ENCODE measurements around the gene LYSMD2. TPM values are rescaled to one million over a fixed set of nuclear protein-coding genes. Genes with fewer than 3 reads are reported as not detected.

The LYSMD2 gene
- total RNA-seq, 1 experiment from 2014 or later, result 2.9 TPM

- no TSS peak for BruUV-seq (replicated peaks)
- intact Hi-C loops (cut with micrococcal nuclease; ENCODE audit: unreplicated experiment), result no loop called here
- DNase-seq (ENCODE audit: low spot score), result no peak
- Histone ChIP-seq H3K4me3 (ENCODE audit: low read depth, low read length, poor library complexity, severe bottlenecking) (no peak overlapping the region), H3K36me3 (ENCODE audit: insufficient read depth, low read length, poor library complexity, severe bottlenecking) (no peaks in the 10 kb centered on the region), H3K9me3 (ENCODE audit: low read depth, low read length, poor library complexity, severe bottlenecking) (no peaks in the 10 kb centered on the region), H3K27ac (ENCODE audit: low read depth, low read length, poor library complexity, severe bottlenecking) (no peak overlapping the region), H3K4me1 (ENCODE audit: insufficient read depth, low read length, poor library complexity, severe bottlenecking) (no peaks in the 10 kb centered on the region), H3K27me3 (replicated peaks; ENCODE audit: insufficient read depth, low read depth, low read length, poor library complexity) (peaks cover 18% of the 10 kb centered on the region)
- ChIA-PET POLR2A (ENCODE audit: low non-redundant PET) (interaction anchor here (0.5 kb wide), 1 partner anchor 13 kb away, joined by 3 read pairs; no protein-coding TSS in a partner anchor), CTCF (no interaction called here)
- TF ChIP-seq EZH2 (IDR thresholded peaks at IDR 0.05; ENCODE audit: borderline replicate concordance, low read depth, low read length, poor library complexity, severe bottlenecking) (no peak), CTCF (conservative IDR thresholded peaks at IDR 0.05; ENCODE audit: low read depth, low read length) (no peak)
These were observed 30.4 kb downstream of the LYSMD2 start for GRCh38 chr15:51706926-51707608.

GRCh38 chr15:51706291-51706690, 31.2 kb downstream of the LYSMD2 start:
- H3K27ac ChIP-seq (ENCODE audit: low read depth, low read length, poor library complexity, severe bottlenecking), result no peak overlapping the region
- DNase-seq (ENCODE audit: low spot score), result no peak
- ChIA-PET CTCF (no interaction called here), POLR2A (ENCODE audit: low non-redundant PET) (no interaction called here)
- no peak for TF ChIP-seq EZH2 (IDR thresholded peaks at IDR 0.05; ENCODE audit: borderline replicate concordance, low read depth, low read length, poor library complexity, severe bottlenecking)
- no peaks in the 10 kb centered on the region for H3K36me3 ChIP-seq (ENCODE audit: insufficient read depth, low read length, poor library complexity, severe bottlenecking)
- BruUV-seq (replicated peaks), result no TSS peak
- peaks cover 22% of the 10 kb centered on the region for H3K27me3 ChIP-seq (replicated peaks; ENCODE audit: insufficient read depth, low read depth, low read length, poor library complexity)
- H3K4me1 ChIP-seq (ENCODE audit: insufficient read depth, low read length, poor library complexity, severe bottlenecking), result no peaks in the 10 kb centered on the region
- intact Hi-C loops (cut with micrococcal nuclease; ENCODE audit: unreplicated experiment), result no loop called here
- no peak overlapping the region for H3K4me3 ChIP-seq (ENCODE audit: low read depth, low read length, poor library complexity, severe bottlenecking)
- H3K9me3 ChIP-seq (ENCODE audit: low read depth, low read length, poor library complexity, severe bottlenecking), result no peaks in the 10 kb centered on the region

- BruUV-seq (replicated peaks), result no TSS peak
- Histone ChIP-seq H3K27me3 (replicated peaks; ENCODE audit: insufficient read depth, low read depth, low read length, poor library complexity) (peaks cover 49% of the 10 kb centered on the region), H3K4me3 (ENCODE audit: low read depth, low read length, poor library complexity, severe bottlenecking) (no peak overlapping the region), H3K4me1 (ENCODE audit: insufficient read depth, low read length, poor library complexity, severe bottlenecking) (no peaks in the 10 kb centered on the region), H3K36me3 (ENCODE audit: insufficient read depth, low read length, poor library complexity, severe bottlenecking) (no peaks in the 10 kb centered on the region), H3K9me3 (ENCODE audit: low read depth, low read length, poor library complexity, severe bottlenecking) (no peaks in the 10 kb centered on the region), H3K27ac (ENCODE audit: low read depth, low read length, poor library complexity, severe bottlenecking) (no peak overlapping the region)
- intact Hi-C loops (cut with micrococcal nuclease; ENCODE audit: unreplicated experiment), result no loop called here
- CTCF ChIA-PET, result no interaction called here
- DNase-seq (ENCODE audit: low spot score), result no peak
- TF ChIP-seq CTCF (conservative IDR thresholded peaks at IDR 0.05; ENCODE audit: low read depth, low read length), result no peak
- no peak for TF ChIP-seq EZH2 (IDR thresholded peaks at IDR 0.05; ENCODE audit: borderline replicate concordance, low read depth, low read length, poor library complexity, severe bottlenecking)
- POLR2A ChIA-PET (ENCODE audit: low non-redundant PET), result no interaction called here
These were observed 34.7 kb downstream of the LYSMD2 start for GRCh38 chr15:51702710-51703109.

- BruUV-seq (replicated peaks), result no TSS peak
- Histone ChIP-seq H3K4me1 (ENCODE audit: insufficient read depth, low read length, poor library complexity, severe bottlenecking) (no peaks in the 10 kb centered on the region), H3K9me3 (ENCODE audit: low read depth, low read length, poor library complexity, severe bottlenecking) (no peaks in the 10 kb centered on the region), H3K27me3 (replicated peaks; ENCODE audit: insufficient read depth, low read depth, low read length, poor library complexity) (peaks cover 48% of the 10 kb centered on the region), H3K36me3 (ENCODE audit: insufficient read depth, low read length, poor library complexity, severe bottlenecking) (no peaks in the 10 kb centered on the region), H3K27ac (ENCODE audit: low read depth, low read length, poor library complexity, severe bottlenecking) (no peak overlapping the region), H3K4me3 (ENCODE audit: low read depth, low read length, poor library complexity, severe bottlenecking) (no peak overlapping the region)
- intact Hi-C loops (cut with micrococcal nuclease; ENCODE audit: unreplicated experiment), result no loop called here
- DNase-seq (ENCODE audit: low spot score), result no peak
- TF ChIP-seq CTCF (conservative IDR thresholded peaks at IDR 0.05; ENCODE audit: low read depth, low read length) (no peak), EZH2 (IDR thresholded peaks at IDR 0.05; ENCODE audit: borderline replicate concordance, low read depth, low read length, poor library complexity, severe bottlenecking) (no peak)
- CTCF ChIA-PET, result no interaction called here
- POLR2A ChIA-PET (ENCODE audit: low non-redundant PET), result no interaction called here
These were observed 38.1 kb downstream of the LYSMD2 start for GRCh38 chr15:51699373-51699772.
